MCF 10A (cell line): ENCODE data around the gene FGR. TPM values are rescaled to one million over a fixed set of nuclear protein-coding genes. Genes with fewer than 3 reads are reported as not detected.

ENCODE experiments used
- BruUV-seq: library from RNA; stranded (reverse); fragments of 400-500 nt; replicated peaks from 2 replicates; lab custom pipeline; 2021; lab: Mats Ljungman, UMichigan
- CTCF ChIA-PET: fragments of 300-600 bp; sonication (Branson Sonifier 250); formaldehyde crosslinking; extraction: SDS; loops from one replicate; lab custom pipeline; 2021; ENCODE audit warnings: antibody characterized with exemption, inconsistent platforms; lab: Yijun Ruan, JAX
- POLR2A ChIA-PET: fragments of 300-600, 350-650 bp; sonication (Branson Sonifier 250); formaldehyde crosslinking; extraction: SDS; loops from one replicate; lab custom pipeline; 2020; ENCODE audit warnings: antibody characterized with exemption, inconsistent platforms; lab: Yijun Ruan, JAX
- DNase-seq: peaks from one replicate; pipeline ENCODE4 v3.0.0-alpha.2; 2018; ENCODE audit not compliant: unreplicated experiment
- H3K27ac Mint-ChIP-seq: one replicate; pipeline ENCODE4 v1.8.0; 2022; ENCODE audit warnings: mild to moderate bottlenecking, low read depth, mixed read lengths; ENCODE audit not compliant: unreplicated experiment
- H3K27me3 Mint-ChIP-seq: one replicate; pipeline ENCODE4 v1.8.0; 2022; ENCODE audit warnings: mixed read lengths; ENCODE audit not compliant: insufficient read depth, unreplicated experiment
- H3K36me3 Mint-ChIP-seq: one replicate; pipeline ENCODE4 v1.8.0; 2022; ENCODE audit warnings: mild to moderate bottlenecking, moderate library complexity, mixed read lengths; ENCODE audit not compliant: insufficient read depth, unreplicated experiment
- H3K4me1 Mint-ChIP-seq: one replicate; pipeline ENCODE4 v1.8.0; 2022; ENCODE audit warnings: mixed read lengths; ENCODE audit not compliant: insufficient read depth, unreplicated experiment
- H3K4me3 Mint-ChIP-seq: one replicate; pipeline ENCODE4 v1.8.0; 2022; ENCODE audit warnings: mild to moderate bottlenecking, moderate library complexity, mixed read lengths; ENCODE audit not compliant: unreplicated experiment
- H3K9me3 Mint-ChIP-seq: one replicate; pipeline ENCODE4 v1.8.0; 2022; ENCODE audit warnings: mixed read lengths; ENCODE audit not compliant: unreplicated experiment
- CTCF ChIP-seq: fragments of 200-600 bp; IDR thresholded peaks from one replicate; pipeline ENCODE4 v1.8.0; 2022; ENCODE audit warnings: antibody characterized with exemption, mild to moderate bottlenecking; ENCODE audit not compliant: unreplicated experiment
- intact Hi-C: fragments of 100-400 bp; cut with micrococcal nuclease; formaldehyde crosslinking; loops from 2 replicates; pipeline ENCODE4 v1.14.1; 2022
- total RNA-seq: library from RNA; stranded (reverse); gene quantifications from 2 replicates; pipeline ENCODE4 v1.2.3, GENCODE V29; 2022

The FGR gene
- total RNA-seq, 1 experiment from 2014 or later = not detected

DNA sequence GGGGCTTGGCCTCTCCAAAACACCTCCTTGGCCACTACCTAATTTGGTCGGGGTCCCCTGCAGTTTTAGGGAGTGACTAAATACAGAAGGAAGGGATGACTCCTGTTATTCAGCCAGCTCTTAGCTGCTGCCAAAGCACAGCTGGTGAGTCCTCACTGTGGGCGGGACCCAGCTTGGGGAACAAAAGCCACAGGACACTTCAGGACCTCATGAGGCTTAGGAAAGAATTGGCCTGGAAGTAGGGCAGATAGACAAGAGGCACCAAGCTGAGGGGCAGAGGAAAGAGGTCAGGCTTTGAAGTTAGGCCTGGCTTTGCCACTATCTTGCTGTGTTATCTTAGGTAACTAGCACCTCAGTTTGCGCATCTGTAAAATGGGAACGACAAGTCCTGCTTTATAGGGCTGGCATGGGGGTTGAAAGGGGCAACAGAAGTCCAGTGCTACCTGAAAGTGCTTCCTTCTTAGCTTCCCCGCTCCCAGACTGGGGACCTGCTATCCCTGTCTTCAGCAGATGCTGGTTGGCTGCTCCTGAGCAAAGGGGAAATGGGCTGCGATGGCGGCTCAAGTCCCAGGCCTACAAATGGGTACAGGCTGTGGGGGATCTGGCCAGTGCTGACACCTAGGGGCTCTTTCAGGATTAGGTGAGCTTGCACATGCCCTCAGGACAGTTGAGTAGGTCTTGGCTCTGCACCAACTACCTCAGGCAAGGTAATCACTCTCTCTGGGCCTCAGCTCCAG, 21.3 kb upstream of the FGR start:
- Mint-ChIP-seq H3K36me3 (no peaks in the 10 kb centered on the region), H3K9me3 (no peaks in the 10 kb centered on the region), H3K4me3 (no peak overlapping the region), H3K27me3 (no peaks in the 10 kb centered on the region), H3K4me1 (peaks cover 38% of the 10 kb centered on the region), H3K27ac (no peak overlapping the region)
- intact Hi-C loops = no loop called here
- TF ChIP-seq CTCF = no peak
- peak; percentile 64 for DNase-seq
- no TSS peak for BruUV-seq
- ChIA-PET POLR2A (interaction anchor here (0.6 to 0.9 kb wide), 3 partner anchors 16 to 220 kb away, joined by 3 to 6 read pairs (median 3); partner anchors contain the start of gene IFI6), CTCF (interaction anchor here (0.9 to 2.7 kb wide), 7 partner anchors 12 to 52 kb away, joined by 3 to 13 read pairs (median 6); no protein-coding TSS in a partner anchor)

GRCh38 chr1:27655151-27655937, 20.4 kb upstream of the FGR start:
- CTCF ChIA-PET = interaction anchor here (0.7 to 2.7 kb wide), 5 partner anchors 11 to 329 kb away, joined by 3 to 13 read pairs (median 6); no protein-coding TSS in a partner anchor
- no peak for TF ChIP-seq CTCF
- no peak for DNase-seq
- Mint-ChIP-seq H3K36me3 (no peaks in the 10 kb centered on the region), H3K27ac (peak overlapping the region; percentile 84), H3K9me3 (no peaks in the 10 kb centered on the region), H3K4me3 (no peak overlapping the region), H3K27me3 (no peaks in the 10 kb centered on the region), H3K4me1 (peaks cover 42% of the 10 kb centered on the region)
- intact Hi-C loops = no loop called here
- POLR2A ChIA-PET = interaction anchor here (0.9 kb wide), 1 partner anchor 219 kb away, joined by 3 read pairs; no protein-coding TSS in a partner anchor
- BruUV-seq = no TSS peak

DNA sequence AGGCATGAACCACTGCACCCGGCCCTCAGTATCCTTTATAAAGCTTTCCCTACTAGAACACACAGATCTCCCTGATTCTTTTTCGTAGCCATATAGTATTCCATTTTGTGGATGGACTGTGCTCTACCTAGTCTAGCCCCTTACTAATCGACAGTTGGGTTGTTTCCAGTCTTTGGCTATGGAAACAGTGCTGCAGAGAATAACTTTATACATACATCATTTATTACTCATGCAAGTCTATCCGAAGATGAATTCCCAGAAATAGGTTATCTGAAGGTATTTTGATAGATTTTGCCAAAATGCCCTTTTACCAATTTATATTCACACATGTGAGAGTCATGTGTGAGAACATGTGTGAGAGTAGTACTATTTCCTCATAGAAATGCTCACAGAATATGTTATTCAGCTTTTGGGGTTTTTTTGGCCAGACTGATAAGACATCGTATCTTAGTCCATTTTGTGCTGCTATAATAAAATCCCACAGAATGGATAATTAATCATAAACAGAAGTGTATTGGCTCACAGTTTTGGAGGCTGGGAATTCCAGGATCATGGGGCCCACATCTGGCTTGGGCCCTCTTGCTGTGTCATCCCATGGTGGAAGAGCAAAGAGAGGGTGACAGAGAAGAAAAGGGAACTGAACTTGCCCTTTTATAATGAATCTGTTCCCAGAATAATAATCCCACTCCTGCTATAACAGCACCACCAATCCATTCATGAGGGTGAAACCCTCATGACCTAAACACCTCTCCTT, 17.3 kb upstream of the FGR start:
- CTCF ChIA-PET = interaction anchor here (0.6 to 1.4 kb wide), 4 partner anchors 7 to 228 kb away, joined by 3 read pairs; no protein-coding TSS in a partner anchor
- intact Hi-C loops = no loop called here
- POLR2A ChIA-PET = no interaction called here
- Mint-ChIP-seq H3K4me3 (no peak overlapping the region), H3K4me1 (peaks cover 28% of the 10 kb centered on the region), H3K36me3 (no peaks in the 10 kb centered on the region), H3K27me3 (no peaks in the 10 kb centered on the region), H3K27ac (no peak overlapping the region), H3K9me3 (no peaks in the 10 kb centered on the region)
- no peak for DNase-seq
- no TSS peak for BruUV-seq
- TF ChIP-seq CTCF = no peak
